ENCODE measurements around the gene C1orf50.
"Not testable (repeated sequence)": the region's sequence is repeated elsewhere in the genome, so short reads cannot be mapped to it uniquely, and the experiment has no call there.

DNA sequence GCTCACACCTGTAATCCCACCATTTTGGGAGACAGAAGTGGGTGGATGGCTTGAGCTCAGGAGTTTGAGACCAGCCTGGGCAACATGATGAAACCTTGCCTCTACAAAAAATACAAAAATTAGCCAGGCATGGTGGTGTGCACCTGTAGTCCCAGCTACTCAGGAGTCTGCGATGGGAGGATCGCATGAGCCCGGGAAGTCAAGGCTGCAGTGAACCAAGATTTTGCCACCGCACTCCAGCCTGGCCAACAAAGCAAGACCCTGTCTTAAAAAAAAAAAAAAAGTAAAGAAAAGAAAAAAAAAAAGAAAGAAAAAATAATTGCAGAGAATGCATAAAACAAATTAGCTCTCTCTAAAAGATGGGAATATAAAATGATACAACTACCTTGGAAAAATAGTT is 41.2 kb upstream of the C1orf50 start:
- TF ChIP-seq, protein P1, sequence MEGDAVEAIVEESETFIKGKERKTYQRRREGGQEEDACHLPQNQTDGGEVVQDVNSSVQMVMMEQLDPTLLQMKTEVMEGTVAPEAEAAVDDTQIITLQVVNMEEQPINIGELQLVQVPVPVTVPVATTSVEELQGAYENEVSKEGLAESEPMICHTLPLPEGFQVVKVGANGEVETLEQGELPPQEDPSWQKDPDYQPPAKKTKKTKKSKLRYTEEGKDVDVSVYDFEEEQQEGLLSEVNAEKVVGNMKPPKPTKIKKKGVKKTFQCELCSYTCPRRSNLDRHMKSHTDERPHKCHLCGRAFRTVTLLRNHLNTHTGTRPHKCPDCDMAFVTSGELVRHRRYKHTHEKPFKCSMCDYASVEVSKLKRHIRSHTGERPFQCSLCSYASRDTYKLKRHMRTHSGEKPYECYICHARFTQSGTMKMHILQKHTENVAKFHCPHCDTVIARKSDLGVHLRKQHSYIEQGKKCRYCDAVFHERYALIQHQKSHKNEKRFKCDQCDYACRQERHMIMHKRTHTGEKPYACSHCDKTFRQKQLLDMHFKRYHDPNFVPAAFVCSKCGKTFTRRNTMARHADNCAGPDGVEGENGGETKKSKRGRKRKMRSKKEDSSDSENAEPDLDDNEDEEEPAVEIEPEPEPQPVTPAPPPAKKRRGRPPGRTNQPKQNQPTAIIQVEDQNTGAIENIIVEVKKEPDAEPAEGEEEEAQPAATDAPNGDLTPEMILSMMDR (IDR thresholded peaks at IDR 0.05; ENCODE audit: insufficient read depth, low read length): not testable (repeated sequence)
- TF ChIP-seq GABPA, POLR2AphosphoS5 (IDR thresholded peaks at IDR 0.05; ENCODE audit: low read depth): not testable (repeated sequence)

Measured in HL-60 (cell line).